HG02943 (cell line): Measurements from ENCODE around the gene CHCHD5.
A peak's percentile ranks its signal among the peaks of the same experiment; 100 is the strongest.

Experiments used
- ATAC-seq: cut with Tn5 transposase; IDR thresholded peaks from one replicate; pipeline ENCODE4 v1.9.1; 2021; ENCODE audit warnings: mild to moderate bottlenecking, low read depth, moderate library complexity; ENCODE audit not compliant: unreplicated experiment

CHCHD5 gene

GRCh38 chr2:112623913-112624777, 39.7 kb downstream of the CHCHD5 start:
- no peak for ATAC-seq

- no peak for ATAC-seq
These were observed 41.2 kb downstream of the CHCHD5 start for GRCh38 chr2:112625474-112626114.

GRCh38 chr2:112626604-112627059, 42.2 kb downstream of the CHCHD5 start:
- ATAC-seq = no peak

GRCh38 chr2:112627060-112628040, 42.9 kb downstream of the CHCHD5 start:
- no peak for ATAC-seq

GRCh38 chr2:112629224-112629623, 44.8 kb downstream of the CHCHD5 start:
- no peak for ATAC-seq

- no peak for ATAC-seq
These were observed 45.4 kb downstream of the CHCHD5 start for GRCh38 chr2:112629823-112630222.

- no peak for ATAC-seq
These were observed 45.9 kb downstream of the CHCHD5 start for GRCh38 chr2:112630268-112630667.

GRCh38 chr2:112633708-112634107, 49.3 kb downstream of the CHCHD5 start:
- no peak for ATAC-seq

- no peak for ATAC-seq
These were observed 49.9 kb downstream of the CHCHD5 start for GRCh38 chr2:112634153-112634873.

GRCh38 chr2:112634874-112635157, 50.4 kb downstream of the CHCHD5 start:
- no peak for ATAC-seq

GRCh38 chr2:112636605-112637288, 52.3 kb downstream of the CHCHD5 start:
- ATAC-seq = peak; percentile 92

GRCh38 chr2:112637289-112637660, 52.9 kb downstream of the CHCHD5 start:
- ATAC-seq = no peak
